Caco-2 (cell line): ENCODE measurements around the gene SERTAD2. TPM values are rescaled to one million over a fixed set of nuclear protein-coding genes. Genes with fewer than 3 reads are reported as not detected.
A peak's percentile ranks its signal among the peaks of the same experiment; 100 is the strongest.

Experiments
- BruUV-seq: library from RNA; stranded (reverse); fragments of 400-500 nt; replicated peaks from 2 replicates; lab custom pipeline; 2021; lab: Mats Ljungman, UMichigan
- CTCF ChIA-PET: fragments of 300-600 bp; sonication (Branson Sonifier 250); formaldehyde crosslinking; loops from one replicate; lab custom pipeline; 2022; ENCODE audit warnings: antibody characterized with exemption; lab: Charles Lee
- POLR2A ChIA-PET: fragments of 300-600 bp; sonication (Branson Sonifier 250); formaldehyde crosslinking; loops from one replicate; lab custom pipeline; 2022; ENCODE audit warnings: antibody characterized with exemption; lab: Charles Lee
- DNase-seq, 2 experiments: peaks; one replicate each; pipeline versions ENCODE4 v3.0.0 to v3.0.0-alpha.2; 2020 to 2022
- H3K27me3 ChIP-seq: replicated peaks from 2 replicates; pipeline ENCODE4 v1.6.0; 2011; ENCODE audit warnings: low read length; ENCODE audit not compliant: control insufficient read depth, insufficient read depth
- H3K36me3 ChIP-seq: 2 replicates; pipeline ENCODE4 v1.5.1; 2011; ENCODE audit warnings: low read length; ENCODE audit not compliant: control insufficient read depth, insufficient read depth
- H3K4me1 ChIP-seq: fragments of 250-450 bp; sonication (Bioruptor Pico); 2 replicates; pipeline ENCODE4 v1.5.1; 2020; ENCODE audit warnings: mild to moderate bottlenecking
- H3K4me3 ChIP-seq: 2 replicates; pipeline ENCODE4 v1.5.1; 2011; ENCODE audit warnings: low read depth, mild to moderate bottlenecking, control low read depth, low read length
- H3K9me3 ChIP-seq: fragments of 250-450 bp; sonication (Bioruptor Pico); 2 replicates; pipeline ENCODE4 v1.5.1; 2020; ENCODE audit warnings: mild to moderate bottlenecking, moderate library complexity
- H3K27ac Mint-ChIP-seq: one replicate; pipeline ENCODE4 v1.8.0; 2022; ENCODE audit warnings: mixed read lengths; ENCODE audit not compliant: unreplicated experiment
- H3K27me3 Mint-ChIP-seq: one replicate; pipeline ENCODE4 v1.8.0; 2022; ENCODE audit warnings: mixed read lengths; ENCODE audit not compliant: insufficient read depth, unreplicated experiment
- H3K36me3 Mint-ChIP-seq: one replicate; pipeline ENCODE4 v1.8.0; 2022; ENCODE audit warnings: mild to moderate bottlenecking, mixed read lengths; ENCODE audit not compliant: insufficient read depth, unreplicated experiment
- H3K4me1 Mint-ChIP-seq: one replicate; pipeline ENCODE4 v1.8.0; 2022; ENCODE audit warnings: low read depth, mixed read lengths; ENCODE audit not compliant: unreplicated experiment
- H3K4me3 Mint-ChIP-seq: one replicate; pipeline ENCODE4 v1.8.0; 2022; ENCODE audit warnings: mild to moderate bottlenecking, moderate library complexity, mixed read lengths; ENCODE audit not compliant: unreplicated experiment
- H3K9me3 Mint-ChIP-seq: one replicate; pipeline ENCODE4 v1.8.0; 2022; ENCODE audit warnings: mixed read lengths; ENCODE audit not compliant: unreplicated experiment
- CTCF ChIP-seq, 2 experiments: fragments of 200-600 bp in 1 of 2; IDR thresholded peaks; 1 replicate in 1 of 2; 2 replicates in 1 of 2; pipeline versions ENCODE4 v1.5.1 to v1.8.0; 2011 to 2022; ENCODE audit warnings: antibody characterized with exemption in 1 of 2, control low read depth in 1 of 2, inconsistent platforms in 1 of 2, low read depth in 1 of 2, low read length in 1 of 2, mild to moderate bottlenecking in 1 of 2, moderate library complexity in 1 of 2; ENCODE audit not compliant: insufficient read depth in 1 of 2, severe bottlenecking in 1 of 2, unreplicated experiment in 1 of 2
- intact Hi-C: fragments of 100-400 bp; cut with micrococcal nuclease; formaldehyde crosslinking; loops from one replicate; pipeline ENCODE4 v1.10.0; 2022; ENCODE audit not compliant: unreplicated experiment
- total RNA-seq: library from RNA; stranded (reverse); gene quantifications from 2 replicates; pipeline ENCODE4 v1.2.3, GENCODE V29; 2022

The SERTAD2 gene
- total RNA-seq, 1 experiment from 2014 or later, result 25.8 TPM

- intact Hi-C loops, result loop anchor here (1.0 to 2.0 kb wide), 2 partner anchors 15 to 43 kb away; no protein-coding TSS in a partner anchor
- Mint-ChIP-seq H3K27ac (peak overlapping the region; percentile 1), H3K4me1 (peaks cover 31% of the 10 kb centered on the region), H3K4me3 (no peak overlapping the region), H3K27me3 (no peaks in the 10 kb centered on the region), H3K36me3 (no peaks in the 10 kb centered on the region), H3K9me3 (no peaks in the 10 kb centered on the region)
- Histone ChIP-seq H3K36me3 (no peaks in the 10 kb centered on the region), H3K27me3 (no peaks in the 10 kb centered on the region), H3K4me3 (no peak overlapping the region), H3K9me3 (no peaks in the 10 kb centered on the region), H3K4me1 (peaks cover 26% of the 10 kb centered on the region)
- DNase-seq, result no peak
- ChIA-PET CTCF (interaction anchor here (0.9 kb wide), 1 partner anchor 53 kb away, joined by 3 read pairs; no protein-coding TSS in a partner anchor), POLR2A (no interaction called here)
- TF ChIP-seq CTCF (IDR thresholded peaks at IDR 0.05; ENCODE audit: insufficient read depth in 1 of 2, low read depth in 1 of 2, low read length in 1 of 2, severe bottlenecking in 1 of 2, unreplicated experiment in 1 of 2), result no peak
- BruUV-seq, result no TSS peak
These were observed 43.8 kb upstream of the SERTAD2 start for GRCh38 chr2:64697297-64698176.

GRCh38 chr2:64696636-64697035 lies 42.9 kb upstream of the SERTAD2 start:
- H3K4me3 Mint-ChIP-seq, result no peak overlapping the region
- no peak for TF ChIP-seq CTCF (IDR thresholded peaks at IDR 0.05; ENCODE audit: insufficient read depth in 1 of 2, low read depth in 1 of 2, low read length in 1 of 2, severe bottlenecking in 1 of 2, unreplicated experiment in 1 of 2)
- Histone ChIP-seq H3K36me3 (no peaks in the 10 kb centered on the region), H3K27me3 (no peaks in the 10 kb centered on the region), H3K9me3 (no peaks in the 10 kb centered on the region; the same call in 1 of the 2 replicates), H3K4me3 (no peak overlapping the region), H3K4me1 (peaks cover 26% of the 10 kb centered on the region)
- H3K36me3 Mint-ChIP-seq, result no peaks in the 10 kb centered on the region
- ChIA-PET POLR2A (no interaction called here), CTCF (interaction anchor here (0.9 kb wide), 1 partner anchor 54 kb away, joined by 3 read pairs; no protein-coding TSS in a partner anchor)
- DNase-seq, result no peak
- no peaks in the 10 kb centered on the region for H3K27me3 Mint-ChIP-seq
- BruUV-seq, result no TSS peak
- no peaks in the 10 kb centered on the region for H3K9me3 Mint-ChIP-seq
- intact Hi-C loops, result no loop called here
- peaks cover 31% of the 10 kb centered on the region for H3K4me1 Mint-ChIP-seq
- no peak overlapping the region for H3K27ac Mint-ChIP-seq

- intact Hi-C loops, result no loop called here
- H3K4me1 Mint-ChIP-seq, result peaks cover 31% of the 10 kb centered on the region
- BruUV-seq, result no TSS peak
- H3K4me3 ChIP-seq, result no peak overlapping the region
- no peaks in the 10 kb centered on the region; the same call in 1 of the 2 replicates for H3K9me3 ChIP-seq
- no peak for DNase-seq
- no peaks in the 10 kb centered on the region for H3K27me3 ChIP-seq
- no peaks in the 10 kb centered on the region for H3K36me3 ChIP-seq
- H3K36me3 Mint-ChIP-seq, result no peaks in the 10 kb centered on the region
- H3K9me3 Mint-ChIP-seq, result no peaks in the 10 kb centered on the region
- POLR2A ChIA-PET, result no interaction called here
- H3K27ac Mint-ChIP-seq, result no peak overlapping the region
- peaks cover 26% of the 10 kb centered on the region for H3K4me1 ChIP-seq
- H3K27me3 Mint-ChIP-seq, result no peaks in the 10 kb centered on the region
- CTCF ChIA-PET, result no interaction called here
- no peak overlapping the region for H3K4me3 Mint-ChIP-seq
- TF ChIP-seq CTCF (IDR thresholded peaks at IDR 0.05; ENCODE audit: insufficient read depth in 1 of 2, low read depth in 1 of 2, low read length in 1 of 2, severe bottlenecking in 1 of 2, unreplicated experiment in 1 of 2), result no peak
These were observed 42.1 kb upstream of the SERTAD2 start for GRCh38 chr2:64695721-64696261.
